ENCODE results near the gene ETV5. TPM values are rescaled to one million over a fixed set of nuclear protein-coding genes. Genes with fewer than 3 reads are reported as not detected.
A peak's percentile ranks its signal among the peaks of the same experiment; 100 is the strongest.

The ETV5 gene
- total and polyA plus RNA-seq, 10 of the 15 experiments (the other 5 are each of a cell fraction or from before 2014, with no cell fraction given) = 5.0 to 18.4 (median 7.4) TPM

- DNase-seq (ENCODE audit: low read depth, low spot score) (no peak), ATAC-seq (no peak), FAIRE-seq (peak; percentile 41)
- Histone ChIP-seq H3K79me2 (ENCODE audit: control insufficient read depth, insufficient read depth, low read length) (no peaks in the 10 kb centered on the region), H3K4me2 (ENCODE audit: control insufficient read depth, insufficient read depth) (no peak overlapping the region), H3K27ac (ENCODE audit: control insufficient read depth, insufficient read depth) (no peak overlapping the region), H3K9me3 (replicated peaks; ENCODE audit: control insufficient read depth, insufficient read depth, low read length) (no peaks in the 10 kb centered on the region), H3K4me1 (ENCODE audit: control insufficient read depth, insufficient read depth, low read length) (no peaks in the 10 kb centered on the region), H3K4me3 (no peak overlapping the region), H3K9ac (ENCODE audit: control insufficient read depth, insufficient read depth, low read length) (no peak overlapping the region), H4K20me1 (ENCODE audit: control insufficient read depth, insufficient read depth) (no peaks in the 10 kb centered on the region), H3K27me3 (replicated peaks in 1 of 2; ENCODE audit: control insufficient read depth in 2 of 2, insufficient read depth in 2 of 2, low read length in 1 of 2) (peaks cover 0 to 2% of the 10 kb centered on the region in 2 experiments; a peak in 1 of 4 replicates), H3K36me3 (ENCODE audit: control insufficient read depth in 2 of 2, insufficient read depth in 2 of 2, low read length in 1 of 2) (no peaks in the 10 kb centered on the region), H2AFZ (ENCODE audit: control insufficient read depth, low read depth, low read length) (no peak overlapping the region)
- ChIA-PET POLR2A (no interaction called here), RAD21 (ENCODE audit: unreplicated experiment) (no interaction called here), SMC1A (ENCODE audit: uncharacterized antibody, unreplicated experiment) (interaction anchor here (1.1 to 1.9 kb wide), 4 partner anchors 22 to 187 kb away, joined by 3 to 7 read pairs (median 3); no protein-coding TSS in a partner anchor), CTCF (interaction anchor here (0.6 to 0.9 kb wide), 4 partner anchors 22 to 515 kb away, joined by 3 to 4 read pairs (median 4); no protein-coding TSS in a partner anchor)
- no TSS peak for BruUV-seq (replicated peaks)
- no peak for TF ChIP-seq BCL11A (IDR thresholded peaks at IDR 0.05; ENCODE audit: low read depth, low read length)
- no peak for TF ChIP-seq CEBPB (IDR thresholded peaks at IDR 0.05; ENCODE audit: borderline replicate concordance in 1 of 2, low read depth in 2 of 2, low read length in 2 of 2)
- no peak for TF ChIP-seq SIX5 (IDR thresholded peaks at IDR 0.05; ENCODE audit: low read depth, low read length, severe bottlenecking)
- no peak for TF ChIP-seq NR2F1 (conservative IDR thresholded peaks at IDR 0.05)
- no peak for TF ChIP-seq FOXM1 (IDR thresholded peaks at IDR 0.05; ENCODE audit: low read depth, low read length)
- WGBS (ENCODE audit: insufficient coverage, insufficient replicate concordance, low lambda C conversion rate, missing lambda C conversion rate) = under 1% methylated on average over 5 of the region's 5 CpGs
- intact Hi-C loops (cut with micrococcal nuclease; ENCODE audit: unreplicated experiment) (no loop called here), in situ Hi-C loops (cut with MboI) (no loop called here)
These were observed 83.7 kb downstream of the ETV5 start for GRCh38 chr3:186025161-186025560.

- Histone ChIP-seq H3K79me2 (ENCODE audit: control insufficient read depth, insufficient read depth, low read length) (no peaks in the 10 kb centered on the region), H3K9me3 (replicated peaks; ENCODE audit: control insufficient read depth, insufficient read depth, low read length) (no peaks in the 10 kb centered on the region), H3K4me2 (ENCODE audit: control insufficient read depth, insufficient read depth) (no peak overlapping the region), H3K36me3 (ENCODE audit: control insufficient read depth in 2 of 2, insufficient read depth in 2 of 2, low read length in 1 of 2) (no peaks in the 10 kb centered on the region), H2AFZ (ENCODE audit: control insufficient read depth, low read depth, low read length) (no peak overlapping the region), H3K27ac (ENCODE audit: control insufficient read depth, insufficient read depth) (no peak overlapping the region), H4K20me1 (ENCODE audit: control insufficient read depth, insufficient read depth) (no peaks in the 10 kb centered on the region), H3K27me3 (replicated peaks in 1 of 2; ENCODE audit: control insufficient read depth in 2 of 2, insufficient read depth in 2 of 2, low read length in 1 of 2) (peaks cover 0 to 2% of the 10 kb centered on the region in 2 experiments; a peak in 1 of 4 replicates), H3K4me3 (no peak overlapping the region), H3K4me1 (ENCODE audit: control insufficient read depth, insufficient read depth, low read length) (no peaks in the 10 kb centered on the region), H3K9ac (ENCODE audit: control insufficient read depth, insufficient read depth, low read length) (no peak overlapping the region)
- CTCF ChIA-PET = interaction anchor here (0.8 kb wide), 1 partner anchor 81 kb away, joined by 3 read pairs; no protein-coding TSS in a partner anchor
- FAIRE-seq = no peak
- no peak for DNase-seq (ENCODE audit: low read depth, low spot score)
- 40% methylated on average over 6 of the region's 6 CpGs for WGBS (ENCODE audit: insufficient coverage, insufficient replicate concordance, low lambda C conversion rate, missing lambda C conversion rate)
- SMC1A ChIA-PET (ENCODE audit: uncharacterized antibody, unreplicated experiment) = interaction anchor here (1.1 to 1.9 kb wide), 4 partner anchors 21 to 188 kb away, joined by 3 to 7 read pairs (median 3); no protein-coding TSS in a partner anchor
- BruUV-seq (replicated peaks) = no TSS peak
- intact Hi-C loops (cut with micrococcal nuclease; ENCODE audit: unreplicated experiment) (no loop called here), in situ Hi-C loops (cut with MboI) (no loop called here)
- POLR2A ChIA-PET = no interaction called here
- no peak for ATAC-seq
- RAD21 ChIA-PET (ENCODE audit: unreplicated experiment) = no interaction called here
- no peak for TF ChIP-seq CBX5 (IDR thresholded peaks at IDR 0.05; ENCODE audit: low read depth)
- TF ChIP-seq ZZZ3 (IDR thresholded peaks at IDR 0.05; ENCODE audit: control insufficient read depth, insufficient read length, low read depth) = no peak
- no peak for TF ChIP-seq CBX3 (IDR thresholded peaks at IDR 0.05; ENCODE audit: borderline replicate concordance, low read depth)
- TF ChIP-seq, protein P1, sequence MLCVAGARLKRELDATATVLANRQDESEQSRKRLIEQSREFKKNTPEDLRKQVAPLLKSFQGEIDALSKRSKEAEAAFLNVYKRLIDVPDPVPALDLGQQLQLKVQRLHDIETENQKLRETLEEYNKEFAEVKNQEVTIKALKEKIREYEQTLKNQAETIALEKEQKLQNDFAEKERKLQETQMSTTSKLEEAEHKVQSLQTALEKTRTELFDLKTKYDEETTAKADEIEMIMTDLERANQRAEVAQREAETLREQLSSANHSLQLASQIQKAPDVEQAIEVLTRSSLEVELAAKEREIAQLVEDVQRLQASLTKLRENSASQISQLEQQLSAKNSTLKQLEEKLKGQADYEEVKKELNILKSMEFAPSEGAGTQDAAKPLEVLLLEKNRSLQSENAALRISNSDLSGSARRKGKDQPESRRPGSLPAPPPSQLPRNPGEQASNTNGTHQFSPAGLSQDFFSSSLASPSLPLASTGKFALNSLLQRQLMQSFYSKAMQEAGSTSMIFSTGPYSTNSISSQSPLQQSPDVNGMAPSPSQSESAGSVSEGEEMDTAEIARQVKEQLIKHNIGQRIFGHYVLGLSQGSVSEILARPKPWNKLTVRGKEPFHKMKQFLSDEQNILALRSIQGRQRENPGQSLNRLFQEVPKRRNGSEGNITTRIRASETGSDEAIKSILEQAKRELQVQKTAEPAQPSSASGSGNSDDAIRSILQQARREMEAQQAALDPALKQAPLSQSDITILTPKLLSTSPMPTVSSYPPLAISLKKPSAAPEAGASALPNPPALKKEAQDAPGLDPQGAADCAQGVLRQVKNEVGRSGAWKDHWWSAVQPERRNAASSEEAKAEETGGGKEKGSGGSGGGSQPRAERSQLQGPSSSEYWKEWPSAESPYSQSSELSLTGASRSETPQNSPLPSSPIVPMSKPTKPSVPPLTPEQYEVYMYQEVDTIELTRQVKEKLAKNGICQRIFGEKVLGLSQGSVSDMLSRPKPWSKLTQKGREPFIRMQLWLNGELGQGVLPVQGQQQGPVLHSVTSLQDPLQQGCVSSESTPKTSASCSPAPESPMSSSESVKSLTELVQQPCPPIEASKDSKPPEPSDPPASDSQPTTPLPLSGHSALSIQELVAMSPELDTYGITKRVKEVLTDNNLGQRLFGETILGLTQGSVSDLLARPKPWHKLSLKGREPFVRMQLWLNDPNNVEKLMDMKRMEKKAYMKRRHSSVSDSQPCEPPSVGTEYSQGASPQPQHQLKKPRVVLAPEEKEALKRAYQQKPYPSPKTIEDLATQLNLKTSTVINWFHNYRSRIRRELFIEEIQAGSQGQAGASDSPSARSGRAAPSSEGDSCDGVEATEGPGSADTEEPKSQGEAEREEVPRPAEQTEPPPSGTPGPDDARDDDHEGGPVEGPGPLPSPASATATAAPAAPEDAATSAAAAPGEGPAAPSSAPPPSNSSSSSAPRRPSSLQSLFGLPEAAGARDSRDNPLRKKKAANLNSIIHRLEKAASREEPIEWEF (IDR thresholded peaks at IDR 0.05; ENCODE audit: insufficient replicate concordance, low read depth, low read length) = no peak
- no peak for TF ChIP-seq MEF2B (IDR thresholded peaks at IDR 0.05; ENCODE audit: partially characterized antibody, poor library complexity, severe bottlenecking)
- TF ChIP-seq ASH2L (IDR thresholded peaks at IDR 0.05; ENCODE audit: borderline replicate concordance, low read depth) = no peak
These were observed 84.7 kb downstream of the ETV5 start for GRCh38 chr3:186024210-186024609.

Measured in GM12878 (cell line).